ENCODE measurements around the gene TEAD2.
"Not testable (repeated sequence)": the region's sequence is repeated elsewhere in the genome, so short reads cannot be mapped to it uniquely, and the experiment has no call there.

Gene TEAD2

GRCh38 chr19:49374665-49375434 is 12.6 kb upstream of the TEAD2 start:
- Histone ChIP-seq H3K4me2 (ENCODE audit: low read length) (no peak overlapping the region), H3K27ac (ENCODE audit: low read depth, low read length) (no peak overlapping the region), H3K27me3 (ENCODE audit: control insufficient read depth, low read length) (peaks cover 6% of the 10 kb centered on the region; the same call in 1 of the 2 replicates), H3F3A (ENCODE audit: control insufficient read depth, insufficient read depth) (no peaks in the 10 kb centered on the region), H3K9me3 (ENCODE audit: control insufficient read depth, insufficient read depth, low read length) (peaks cover 6% of the 10 kb centered on the region), H3K9me2 (replicated peaks; ENCODE audit: control insufficient read depth, low read length) (no peaks in the 10 kb centered on the region), H3K79me2 (ENCODE audit: control insufficient read depth, low read length) (no peaks in the 10 kb centered on the region), H4K20me1 (ENCODE audit: control insufficient read depth, insufficient read depth, low read depth, low read length) (no peaks in the 10 kb centered on the region), H3K4me1 (ENCODE audit: control insufficient read depth, low read length) (peaks cover 14% of the 10 kb centered on the region), H3K4me3 (ENCODE audit: low read length) (no peak overlapping the region), H3K36me3 (ENCODE audit: control insufficient read depth, low read length) (no peaks in the 10 kb centered on the region)
- TF ChIP-seq CTCF (IDR thresholded peaks at IDR 0.05; ENCODE audit: low read depth, low read length, poor library complexity, severe bottlenecking) (no peak), EZH2phosphoT487 (IDR thresholded peaks at IDR 0.05; ENCODE audit: borderline replicate concordance, low read length) (no peak)

- Histone ChIP-seq H3K4me2 (ENCODE audit: low read length) (peak overlapping the region; percentile 53), H3K4me1 (ENCODE audit: control insufficient read depth, low read length) (peaks cover 11% of the 10 kb centered on the region), H3K9me3 (ENCODE audit: control insufficient read depth, insufficient read depth, low read length) (peaks cover 18% of the 10 kb centered on the region)
- not testable (repeated sequence) for H4K20me1 ChIP-seq (ENCODE audit: control insufficient read depth, insufficient read depth, low read depth, low read length); H3K79me2 ChIP-seq (ENCODE audit: control insufficient read depth, low read length); H3K4me3 ChIP-seq (ENCODE audit: low read length); H3F3A ChIP-seq (ENCODE audit: control insufficient read depth, insufficient read depth); H3K36me3 ChIP-seq (ENCODE audit: control insufficient read depth, low read length); H3K27me3 ChIP-seq (ENCODE audit: control insufficient read depth, low read length); H3K27ac ChIP-seq (ENCODE audit: low read depth, low read length); H3K9me2 ChIP-seq (replicated peaks; ENCODE audit: control insufficient read depth, low read length)
Observed at GRCh38 chr19:49373174-49373573, 11.0 kb upstream of the TEAD2 start.

- TF ChIP-seq EZH2phosphoT487 (IDR thresholded peaks at IDR 0.05; ENCODE audit: borderline replicate concordance, low read length) (no peak), CTCF (IDR thresholded peaks at IDR 0.05; ENCODE audit: low read depth, low read length, poor library complexity, severe bottlenecking) (no peak)
- H3K27ac ChIP-seq (ENCODE audit: low read depth, low read length), result no peak overlapping the region
Observed at GRCh38 chr19:49371184-49371583, 9.0 kb upstream of the TEAD2 start.

GRCh38 chr19:49368711-49369358 is 6.6 kb upstream of the TEAD2 start:
- H3K4me3 ChIP-seq (ENCODE audit: low read length), result no peak overlapping the region
- TF ChIP-seq EZH2phosphoT487 (IDR thresholded peaks at IDR 0.05; ENCODE audit: borderline replicate concordance, low read length), result no peak
- no peak for TF ChIP-seq CTCF (IDR thresholded peaks at IDR 0.05; ENCODE audit: low read depth, low read length, poor library complexity, severe bottlenecking)
- H3K27me3 ChIP-seq (ENCODE audit: control insufficient read depth, low read length), result peaks cover under 1% of the 10 kb centered on the region
- H3K79me2 ChIP-seq (ENCODE audit: control insufficient read depth, low read length), result no peaks in the 10 kb centered on the region
- peaks cover 9% of the 10 kb centered on the region for H3K4me1 ChIP-seq (ENCODE audit: control insufficient read depth, low read length)
- H4K20me1 ChIP-seq (ENCODE audit: control insufficient read depth, insufficient read depth, low read depth, low read length), result no peaks in the 10 kb centered on the region
- H3K4me2 ChIP-seq (ENCODE audit: low read length), result no peak overlapping the region
- no peaks in the 10 kb centered on the region for H3K9me2 ChIP-seq (replicated peaks; ENCODE audit: control insufficient read depth, low read length)
- no peak overlapping the region for H3K27ac ChIP-seq (ENCODE audit: low read depth, low read length)
- H3K9me3 ChIP-seq (ENCODE audit: control insufficient read depth, insufficient read depth, low read length), result peaks cover 18% of the 10 kb centered on the region
- no peaks in the 10 kb centered on the region for H3K36me3 ChIP-seq (ENCODE audit: control insufficient read depth, low read length)
- H3F3A ChIP-seq (ENCODE audit: control insufficient read depth, insufficient read depth), result no peaks in the 10 kb centered on the region

More at GRCh38 chr19:49371184-49371583, 9.0 kb upstream of the TEAD2 start:
- H3K36me3 ChIP-seq (ENCODE audit: control insufficient read depth, low read length), result no peaks in the 10 kb centered on the region
- H3F3A ChIP-seq (ENCODE audit: control insufficient read depth, insufficient read depth), result no peaks in the 10 kb centered on the region
- no peak overlapping the region for H3K4me3 ChIP-seq (ENCODE audit: low read length)
- no peaks in the 10 kb centered on the region for H4K20me1 ChIP-seq (ENCODE audit: control insufficient read depth, insufficient read depth, low read depth, low read length)
- no peaks in the 10 kb centered on the region for H3K9me2 ChIP-seq (replicated peaks; ENCODE audit: control insufficient read depth, low read length)
- peaks cover 6% of the 10 kb centered on the region; the same call in 1 of the 2 replicates for H3K27me3 ChIP-seq (ENCODE audit: control insufficient read depth, low read length)
- H3K4me2 ChIP-seq (ENCODE audit: low read length), result no peak overlapping the region
- H3K79me2 ChIP-seq (ENCODE audit: control insufficient read depth, low read length), result no peaks in the 10 kb centered on the region
- H3K9me3 ChIP-seq (ENCODE audit: control insufficient read depth, insufficient read depth, low read length), result peaks cover 18% of the 10 kb centered on the region
- H3K4me1 ChIP-seq (ENCODE audit: control insufficient read depth, low read length), result peaks cover 11% of the 10 kb centered on the region

Measured in DOHH2 (cell line).